KBM-7 (cell line): ENCODE measurements around the gene YBX3.

Source experiments
- DNase-seq: peaks from one replicate; pipeline ENCODE4 v3.0.0-alpha.2; 2015
- in situ Hi-C: fragments of 300-500 bp; cut with MboI; formaldehyde crosslinking; loops from 2 replicates; pipeline ENCODE4 v1.14.3; 2020; ENCODE audit warnings: low sequenced_read_pairs, low pct_unique_long_range_greater_than_20kb, mixed read lengths

Gene YBX3

GRCh38 chr12:10726945-10727344, 3.8 kb upstream of the YBX3 start:
- no peak for DNase-seq
- in situ Hi-C loops = no loop called here

- no peak for DNase-seq
- in situ Hi-C loops = no loop called here
Measured at GRCh38 chr12:10725003-10725402, 1.9 kb upstream of the YBX3 start.

GRCh38 chr12:10722502-10722904, 620 bp downstream of the YBX3 start:
- no peak for DNase-seq
- in situ Hi-C loops = no loop called here

GRCh38 chr12:10721651-10722501, 1.2 kb downstream of the YBX3 start:
- in situ Hi-C loops = no loop called here
- DNase-seq = peak; percentile 86

- DNase-seq = peak; percentile 66
- in situ Hi-C loops = no loop called here
Measured at GRCh38 chr12:10720974-10721650, 2.0 kb downstream of the YBX3 start.

GRCh38 chr12:10719482-10719881, 3.6 kb downstream of the YBX3 start:
- DNase-seq = no peak
- in situ Hi-C loops = no loop called here

GRCh38 chr12:10718279-10718821, 4.8 kb downstream of the YBX3 start:
- in situ Hi-C loops = no loop called here
- no peak for DNase-seq

- peak; percentile 57 for DNase-seq
- in situ Hi-C loops = no loop called here
Measured at GRCh38 chr12:10717410-10717809, 5.7 kb downstream of the YBX3 start.

- DNase-seq = no peak
Measured at GRCh38 chr12:10716704-10717315, 6.3 kb downstream of the YBX3 start.

GRCh38 chr12:10716277-10716676, 6.8 kb downstream of the YBX3 start:
- in situ Hi-C loops = no loop called here
- DNase-seq = no peak

More at GRCh38 chr12:10716704-10717315, 6.3 kb downstream of the YBX3 start:
- in situ Hi-C loops = no loop called here

GRCh38 chr12:10715491-10715890, 7.6 kb downstream of the YBX3 start:
- in situ Hi-C loops = no loop called here
- DNase-seq = no peak

GRCh38 chr12:10709808-10710207, 13.3 kb downstream of the YBX3 start:
- no peak for DNase-seq
- in situ Hi-C loops = no loop called here

GRCh38 chr12:10708862-10709261, 14.3 kb downstream of the YBX3 start:
- DNase-seq = no peak
- in situ Hi-C loops = no loop called here

- no peak for DNase-seq
- in situ Hi-C loops = no loop called here
Measured at GRCh38 chr12:10705655-10706054, 17.5 kb downstream of the YBX3 start.

GRCh38 chr12:10701843-10702242, 21.3 kb downstream of the YBX3 start:
- in situ Hi-C loops = no loop called here
- DNase-seq = no peak

- in situ Hi-C loops = no loop called here
- DNase-seq = no peak
Measured at GRCh38 chr12:10701131-10701681, 21.9 kb downstream of the YBX3 start.

- DNase-seq = no peak
Measured at GRCh38 chr12:10700581-10700980, 22.5 kb downstream of the YBX3 start.

GRCh38 chr12:10697862-10698261, 25.3 kb downstream of the YBX3 start:
- in situ Hi-C loops = no loop called here
- no peak for DNase-seq

More at GRCh38 chr12:10700581-10700980, 22.5 kb downstream of the YBX3 start:
- in situ Hi-C loops = no loop called here

GRCh38 chr12:10697156-10697555, 26.0 kb downstream of the YBX3 start:
- in situ Hi-C loops = no loop called here
- no peak for DNase-seq

- in situ Hi-C loops = no loop called here
- DNase-seq = no peak
Measured at GRCh38 chr12:10690906-10691305, 32.2 kb downstream of the YBX3 start.
